Putamen (tissue), 1 donor: ENCODE measurements around the gene BIRC3.

ENCODE experiments used
- DNase-seq: peaks from one replicate; pipeline ENCODE4 v3.0.0-alpha.2; 2016; ENCODE audit warnings: low spot score

BIRC3 gene

DNA sequence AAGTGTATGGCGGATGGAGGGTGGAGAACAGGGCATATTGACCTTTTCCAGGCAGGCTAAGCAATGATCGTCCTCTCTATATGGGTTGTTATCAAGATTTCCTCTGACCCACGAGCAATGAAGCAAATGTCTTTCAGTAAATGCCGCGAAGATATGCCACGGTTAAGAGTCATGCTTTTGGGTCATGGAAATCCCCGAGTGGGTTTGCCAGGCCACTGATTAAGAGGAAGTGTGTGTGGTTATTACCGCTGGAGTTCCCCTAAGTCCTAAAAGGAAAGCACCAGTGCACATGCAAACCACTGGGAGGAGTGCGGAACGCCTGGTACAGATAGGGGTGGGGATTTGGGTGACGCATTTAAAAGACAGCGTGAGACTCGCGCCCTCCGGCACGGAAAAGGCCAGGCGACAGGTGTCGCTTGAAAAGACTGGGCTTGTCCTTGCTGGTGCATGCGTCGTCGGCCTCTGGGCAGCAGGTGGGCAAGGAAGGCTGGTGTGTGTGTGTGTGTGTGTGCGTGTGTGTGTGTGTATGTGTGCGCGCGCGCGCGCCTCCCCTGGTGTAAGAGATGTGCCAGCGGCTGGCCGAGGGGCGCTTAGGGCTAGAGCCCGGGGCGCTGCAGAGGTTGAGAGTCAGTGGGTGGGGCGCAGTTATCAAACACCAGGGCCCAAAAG is at the start of gene BIRC3:
BIRC3 (plus strand) TSS at position 386 of the 669 bp plus-strand sequence. CDS start 7,026 bp downstream, outside the sequence.
- peak; percentile 63 for DNase-seq

DNA sequence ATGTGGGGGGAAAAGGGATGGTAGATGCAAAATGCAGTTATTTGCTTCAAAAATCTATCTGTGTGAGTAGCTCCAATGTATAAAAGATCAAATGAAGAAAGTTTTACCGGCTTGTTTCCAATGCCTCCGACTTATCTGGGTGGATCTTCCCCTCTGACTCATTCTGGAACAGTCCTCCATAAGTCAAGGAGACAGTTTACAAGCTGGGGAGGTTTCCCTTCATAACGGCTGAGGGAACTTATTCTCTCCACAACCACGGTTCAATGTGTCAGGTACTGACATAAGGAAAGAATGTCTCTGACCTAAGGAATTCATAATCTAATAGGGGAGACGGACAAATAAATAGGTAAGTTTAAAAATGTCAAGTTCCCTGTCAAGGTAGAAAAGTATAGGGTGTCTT is 49.7 kb upstream of the BIRC3 start:
- DNase-seq, result no peak

DNA sequence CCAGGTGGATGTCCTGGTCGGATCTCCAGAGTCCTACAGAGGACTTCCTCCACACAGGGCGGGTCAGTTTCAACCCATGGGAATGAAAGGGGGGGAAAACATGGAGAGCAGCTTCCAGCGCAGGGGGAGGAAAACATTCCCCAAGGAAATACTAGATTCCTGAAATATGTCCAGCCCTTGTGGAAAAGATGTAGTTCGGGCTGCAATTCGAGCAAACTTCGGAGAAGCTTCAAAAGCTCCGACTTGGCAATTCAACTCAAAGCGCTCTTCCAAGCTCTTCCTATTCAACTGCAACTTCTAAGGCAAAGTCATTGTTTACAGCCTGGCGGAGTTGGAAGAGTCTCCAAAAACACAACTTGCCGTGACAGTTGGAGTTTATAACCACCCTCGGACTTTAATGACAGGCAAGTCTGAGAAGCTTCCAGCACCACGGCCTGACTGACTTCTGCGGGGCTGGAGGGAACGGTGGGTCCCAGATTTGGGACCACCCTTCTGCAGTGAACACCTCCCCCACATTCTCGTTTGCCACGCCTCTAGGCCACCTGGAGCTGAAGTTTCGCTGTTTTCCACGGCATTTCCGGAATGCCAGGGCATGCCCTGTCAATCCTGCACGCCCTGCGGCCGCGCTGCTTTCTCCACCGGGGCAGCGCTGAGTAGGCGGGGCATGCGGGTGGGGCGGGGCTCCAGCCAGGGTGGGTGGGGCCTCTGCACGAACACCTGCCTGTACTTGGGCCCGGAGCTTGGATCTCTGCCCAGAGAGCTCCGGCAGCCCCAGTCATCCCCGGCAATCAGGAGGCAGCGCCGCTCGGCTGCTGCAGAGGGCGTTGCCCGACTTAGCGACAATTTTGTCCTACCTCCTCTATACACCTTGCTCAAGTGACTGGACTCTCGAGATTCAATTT is 49.0 kb upstream of the BIRC3 start:
- no peak for DNase-seq

DNA sequence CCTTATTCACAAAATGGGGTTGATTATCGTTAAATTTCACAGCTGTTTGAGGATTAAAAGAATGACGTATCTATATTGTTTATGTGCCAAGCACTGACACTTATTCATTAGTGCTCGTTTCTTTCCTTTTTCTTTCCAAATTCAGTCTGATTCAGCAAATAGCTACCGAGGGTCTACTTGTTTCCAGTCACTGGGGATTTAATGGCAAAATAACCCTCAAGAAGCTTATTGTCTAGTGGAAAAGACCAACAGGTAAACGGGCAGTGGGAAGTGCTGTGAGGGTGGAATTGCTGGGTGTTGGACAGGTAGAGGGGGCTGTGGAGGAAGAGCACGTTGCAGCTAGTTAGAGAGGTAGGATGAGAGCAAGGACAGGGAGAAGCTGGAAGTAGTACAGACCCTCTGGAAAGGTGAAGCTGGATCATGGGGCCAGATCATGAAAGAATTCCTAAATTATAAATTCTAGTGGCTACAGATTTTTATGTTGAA is 48.3 kb upstream of the BIRC3 start:
- DNase-seq, result no peak

DNA sequence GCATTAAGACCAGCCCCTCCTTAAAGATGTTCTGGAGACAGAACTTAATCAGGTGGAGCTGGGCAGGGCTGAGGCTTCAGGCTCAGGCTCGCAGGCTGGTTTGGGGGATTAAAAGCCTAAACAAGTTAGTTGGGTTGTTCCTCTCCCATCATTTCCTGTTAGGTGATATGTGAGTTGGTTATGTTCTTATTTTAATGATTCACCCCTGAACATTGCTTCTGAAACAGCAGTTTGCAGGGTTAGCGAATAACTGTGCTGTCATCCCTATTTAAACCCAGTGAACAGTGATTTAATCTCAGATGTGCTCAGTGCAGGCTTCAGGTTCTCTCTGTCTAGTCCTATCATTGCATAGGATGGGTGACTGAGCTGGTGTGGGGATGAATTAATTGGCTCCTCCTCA is 47.4 kb upstream of the BIRC3 start:
- DNase-seq, result no peak

DNA sequence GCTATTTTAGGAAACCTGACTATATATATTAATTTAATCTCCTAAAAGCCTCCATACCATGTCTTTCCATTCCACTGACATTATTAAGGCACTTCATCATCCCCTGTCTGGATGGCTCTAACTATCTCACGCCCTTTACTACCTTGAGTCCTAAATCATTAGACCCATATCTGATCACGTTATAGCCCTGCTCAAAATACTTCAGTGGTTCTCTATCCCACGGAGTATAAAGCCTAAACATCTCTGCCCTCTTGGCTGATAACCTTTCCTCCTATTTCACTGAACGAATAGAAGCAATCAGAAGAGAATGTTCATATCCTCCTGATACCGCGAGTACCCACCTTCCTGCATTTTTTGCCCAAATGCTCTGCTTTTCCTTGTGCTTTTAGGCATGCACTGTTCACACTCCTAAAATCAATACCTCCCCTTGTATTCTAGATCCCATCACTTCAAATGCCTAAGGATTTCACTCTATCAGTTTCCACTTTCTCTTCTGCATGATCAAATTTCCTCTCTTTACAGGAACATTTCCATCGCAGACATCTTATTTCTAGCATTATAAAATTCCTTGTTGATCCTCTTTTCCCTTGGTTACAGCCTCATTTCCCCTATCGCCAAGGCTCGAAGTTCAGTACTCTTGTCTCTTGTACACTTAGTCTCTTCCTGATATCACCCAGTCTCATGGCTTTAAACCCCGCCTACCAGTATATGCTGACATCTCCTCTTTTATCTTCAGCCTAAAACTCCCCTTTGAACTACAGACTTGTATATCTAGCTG is 45.0 kb upstream of the BIRC3 start:
- no peak for DNase-seq

DNA sequence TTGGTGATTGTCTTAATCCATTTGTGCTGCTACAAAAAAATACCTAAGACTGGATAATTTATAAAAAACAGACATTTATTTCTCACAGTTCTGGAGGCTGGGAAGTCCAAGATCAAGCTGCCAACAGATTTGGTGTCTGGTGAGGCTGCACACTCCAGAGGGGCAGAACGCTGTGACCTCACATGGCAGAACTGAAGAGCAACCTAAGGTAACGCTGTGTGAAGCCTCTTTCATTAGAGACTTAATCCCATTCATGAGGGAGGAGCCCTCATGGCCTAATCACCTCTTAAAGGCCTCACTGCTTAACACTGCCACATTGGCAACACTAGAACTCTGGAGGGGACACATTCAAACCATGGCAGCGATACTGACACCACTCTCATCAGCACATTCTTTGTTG is 42.7 kb upstream of the BIRC3 start:
- no peak for DNase-seq

DNA sequence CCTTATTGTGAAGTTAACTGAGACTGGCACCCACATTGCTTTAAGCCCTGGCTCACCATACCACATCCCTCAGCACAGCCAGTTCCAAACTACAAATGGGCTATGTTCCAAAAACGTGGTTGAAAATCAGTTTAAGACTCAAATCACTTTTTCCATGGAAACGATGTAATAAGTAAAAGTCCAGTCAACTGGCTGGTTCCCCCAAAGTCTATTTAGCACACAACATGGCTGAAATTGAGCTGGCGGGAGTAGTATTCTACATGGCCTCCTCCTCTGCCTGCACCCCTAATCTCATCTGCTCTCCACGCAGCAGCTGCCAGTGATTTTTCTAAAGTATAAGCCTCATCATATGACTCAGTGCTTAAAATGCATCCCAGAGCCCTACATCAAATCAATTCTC is 40.9 kb upstream of the BIRC3 start:
- DNase-seq, result no peak

DNA sequence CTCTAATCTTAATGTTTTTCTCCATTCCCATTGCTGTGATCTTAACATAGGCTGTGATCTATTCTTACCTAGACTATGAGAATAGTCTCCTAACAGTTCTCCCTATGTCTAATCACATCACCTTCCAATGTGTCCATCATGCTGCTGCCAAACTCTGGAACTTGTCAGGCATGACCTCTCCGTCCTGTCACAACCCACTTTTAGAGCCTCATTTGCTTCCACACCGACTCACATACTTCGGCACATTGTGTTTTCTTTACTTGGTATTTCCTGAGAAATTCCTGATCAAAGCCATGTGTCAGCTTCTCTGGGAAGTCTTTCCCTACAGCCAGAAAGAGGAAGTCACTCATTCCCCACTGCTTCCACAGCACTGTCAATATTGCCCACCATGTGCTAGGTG is 40.5 kb upstream of the BIRC3 start:
- DNase-seq, result no peak

DNA sequence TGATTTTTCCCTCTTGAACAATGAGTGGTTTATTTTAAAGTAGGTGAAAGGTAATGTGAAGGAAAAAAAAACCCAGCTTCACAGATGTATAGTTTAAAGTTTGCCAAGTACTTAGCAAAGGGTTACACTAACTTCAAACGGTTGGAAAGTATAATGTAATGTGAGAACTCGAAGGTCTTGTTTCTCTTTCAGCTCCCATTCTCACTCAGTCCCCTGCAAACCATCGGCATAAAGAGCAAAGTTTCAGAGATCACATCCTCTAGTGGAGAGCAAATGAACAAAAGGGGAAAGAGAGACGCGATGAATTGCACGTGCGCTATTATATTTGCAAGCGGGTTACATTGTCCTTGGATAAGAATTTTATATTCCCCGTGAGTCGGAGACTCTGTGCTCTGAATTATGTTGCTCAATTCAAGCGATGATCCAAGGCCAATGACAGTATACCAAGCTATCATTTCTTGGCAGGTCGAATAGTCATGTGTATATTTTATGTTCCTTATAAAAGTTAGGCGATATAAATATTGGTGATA is 37.6 kb upstream of the BIRC3 start:
- no peak for DNase-seq

DNA sequence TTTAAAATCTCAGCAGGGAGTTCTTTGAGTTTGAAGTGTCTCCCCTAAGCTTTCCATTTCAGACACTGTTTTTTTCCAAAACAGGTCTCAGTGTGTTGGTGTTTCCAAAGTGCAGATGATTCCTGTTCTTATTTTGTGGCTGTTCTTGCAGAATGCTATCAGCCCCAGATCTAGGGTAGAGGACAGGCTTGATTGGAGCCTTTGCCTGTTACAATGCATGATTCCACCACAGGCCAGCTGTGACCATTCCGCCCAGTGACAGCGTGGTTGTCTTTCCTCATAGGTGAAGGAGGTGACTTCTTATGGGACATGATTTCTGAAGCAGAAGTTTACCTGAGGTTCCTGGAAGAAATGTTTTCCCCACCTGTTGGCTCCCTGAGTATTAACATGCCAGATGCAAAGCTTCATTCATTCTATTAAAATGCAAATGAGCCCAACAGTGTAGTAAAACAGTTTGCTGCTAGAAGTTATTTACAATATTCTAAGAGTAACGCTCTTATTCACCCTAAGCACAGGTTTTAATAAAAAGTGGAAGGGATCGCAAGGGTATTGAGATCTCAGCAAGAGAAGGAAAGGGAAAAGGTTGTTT is 36.9 kb upstream of the BIRC3 start:
- no peak for DNase-seq

DNA sequence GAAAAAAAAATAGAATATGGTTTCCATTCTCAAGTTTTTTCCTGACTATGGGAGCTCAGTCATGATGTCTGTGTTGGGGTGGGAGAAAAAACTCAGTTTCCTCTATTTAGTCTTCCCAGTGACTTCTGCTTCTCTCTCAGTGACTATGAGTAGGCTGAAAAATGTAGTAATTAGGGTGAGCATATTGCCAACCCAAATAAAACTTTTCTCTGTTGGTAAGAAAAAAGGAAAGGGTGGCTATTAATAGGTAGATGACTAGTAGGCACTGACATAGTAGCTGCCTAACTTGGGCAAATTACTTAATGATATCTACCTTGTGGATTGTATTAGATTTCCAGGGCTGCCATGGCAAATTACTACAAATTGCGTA is 34.2 kb upstream of the BIRC3 start:
- DNase-seq, result no peak

DNA sequence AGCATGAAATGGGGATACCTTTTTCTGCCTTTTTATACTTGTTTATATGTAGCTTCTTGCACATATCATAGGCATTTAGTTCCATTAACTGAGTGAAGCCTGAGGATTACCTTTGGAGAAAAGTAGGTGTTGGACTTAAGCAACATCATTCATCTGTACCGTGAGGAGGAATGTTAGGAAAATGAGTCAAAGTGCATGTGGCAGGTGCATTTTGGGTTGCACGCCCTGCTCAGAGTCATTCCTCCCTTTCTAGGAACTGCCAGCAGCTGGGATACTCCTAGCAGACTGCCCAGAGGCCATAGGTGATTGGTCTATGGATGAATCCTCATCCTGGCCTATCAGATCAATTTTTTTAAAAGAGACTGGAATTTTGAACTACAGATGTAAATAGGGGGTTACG is 33.3 kb upstream of the BIRC3 start:
- DNase-seq, result no peak

DNA sequence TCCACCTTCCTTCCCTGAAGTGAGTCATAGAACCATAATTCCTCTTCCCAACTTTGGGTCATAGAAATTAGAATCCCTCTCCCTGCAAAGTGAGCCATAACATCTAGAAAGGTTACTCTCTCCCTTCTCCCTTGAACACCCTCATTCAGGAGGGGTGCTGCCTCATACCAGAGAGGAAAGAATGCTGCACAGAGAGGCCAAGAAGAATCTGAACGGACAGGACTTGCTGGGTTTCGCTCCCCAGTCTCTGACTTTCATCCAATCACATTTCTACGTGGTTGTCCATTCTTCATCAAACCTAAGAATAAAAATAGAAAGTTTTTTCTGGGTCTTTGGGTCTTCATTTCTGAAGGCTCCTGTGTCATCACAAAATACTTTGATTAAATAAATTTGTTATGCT is 31.0 kb upstream of the BIRC3 start:
- DNase-seq, result no peak

DNA sequence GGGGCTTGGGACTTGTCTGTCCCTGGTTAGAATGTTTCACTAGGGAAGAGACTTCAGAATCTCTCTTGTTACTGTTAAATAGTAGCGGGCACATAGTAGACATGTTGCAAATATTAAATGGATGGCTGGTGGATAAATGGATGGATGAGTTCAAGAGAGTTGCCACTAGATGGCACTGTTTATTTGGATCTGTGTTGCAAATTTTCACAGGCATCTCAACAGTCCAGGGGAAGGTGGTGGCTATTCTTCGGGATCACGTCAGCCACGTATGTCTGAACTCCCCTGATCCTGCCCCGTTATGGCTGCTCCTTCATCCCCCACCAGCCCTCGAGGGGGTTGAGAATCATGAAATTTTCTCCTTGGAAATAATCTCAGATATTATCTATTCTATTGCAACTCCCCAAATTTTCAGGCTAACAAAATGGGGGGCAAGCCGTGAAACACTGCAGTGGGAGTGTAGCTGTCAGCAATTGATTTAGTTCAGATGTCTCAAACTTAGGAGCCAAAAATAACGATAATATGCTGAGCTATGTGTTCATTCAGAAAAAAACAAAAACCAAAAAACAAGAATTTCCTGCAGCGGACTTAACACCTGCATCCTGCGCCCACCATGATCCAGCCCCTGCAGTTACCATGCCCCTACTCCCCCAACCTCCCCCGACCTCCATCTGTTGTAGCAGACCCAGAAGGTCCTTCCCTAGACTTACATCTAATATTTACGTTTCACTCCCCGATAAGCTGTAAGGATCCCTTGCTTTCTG is 29.1 kb upstream of the BIRC3 start:
- peak; percentile 64 for DNase-seq

DNA sequence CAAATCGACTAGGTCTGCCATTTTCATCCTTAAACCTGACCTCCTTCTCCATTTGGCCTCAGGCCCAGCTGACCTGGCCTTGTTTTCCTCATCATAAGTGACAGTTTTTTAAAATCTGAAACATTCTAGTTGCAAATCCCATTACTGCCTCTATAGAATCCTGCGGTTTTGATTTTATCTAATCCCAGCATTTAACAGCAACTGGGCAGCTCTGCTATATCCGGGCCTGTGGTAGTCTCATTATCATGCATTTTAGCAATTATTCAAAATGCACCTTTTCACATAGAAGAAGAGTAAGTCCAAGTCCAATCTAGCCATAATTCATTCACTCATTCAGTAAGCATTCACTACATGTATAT is 28.6 kb upstream of the BIRC3 start:
- no peak for DNase-seq

DNA sequence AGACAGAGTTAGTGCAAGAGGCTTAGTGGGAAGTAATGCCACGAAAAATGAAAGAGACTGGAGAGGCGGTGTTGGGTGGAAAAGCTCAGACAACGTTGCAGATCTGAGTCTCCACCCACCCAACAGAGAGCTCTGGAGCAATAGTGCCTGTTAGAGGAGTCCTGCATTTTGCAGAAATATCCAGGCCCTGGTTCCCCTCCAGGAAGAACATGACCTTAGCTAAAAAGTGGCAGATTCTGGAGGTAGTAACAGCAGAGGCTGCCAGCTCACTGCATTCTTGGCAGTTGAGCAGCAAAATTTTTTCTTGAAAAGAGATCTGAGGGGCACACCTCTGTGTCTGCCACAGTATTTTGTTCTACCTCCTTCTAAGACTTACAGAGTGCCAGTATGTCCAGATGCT is 27.7 kb upstream of the BIRC3 start:
- DNase-seq, result no peak

DNA sequence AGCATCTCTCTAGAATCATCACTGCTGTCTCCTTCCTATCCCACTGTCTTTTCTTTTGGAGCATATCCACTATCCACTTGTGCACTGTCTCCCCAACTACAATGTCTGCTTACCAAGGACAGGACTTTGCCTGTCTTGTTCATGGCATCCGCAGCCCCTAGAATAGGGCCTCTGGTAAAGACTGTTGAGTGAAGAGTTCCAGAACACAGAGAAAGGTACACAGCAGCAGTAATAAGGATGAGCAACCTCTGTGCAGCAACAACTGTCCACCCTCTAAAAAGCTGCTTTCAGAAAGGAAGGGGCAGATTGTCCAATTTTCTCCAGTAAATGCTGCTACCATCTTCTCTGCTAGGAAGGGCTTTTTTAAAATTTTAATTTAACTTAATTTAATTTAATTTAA is 25.5 kb upstream of the BIRC3 start:
- no peak for DNase-seq

DNA sequence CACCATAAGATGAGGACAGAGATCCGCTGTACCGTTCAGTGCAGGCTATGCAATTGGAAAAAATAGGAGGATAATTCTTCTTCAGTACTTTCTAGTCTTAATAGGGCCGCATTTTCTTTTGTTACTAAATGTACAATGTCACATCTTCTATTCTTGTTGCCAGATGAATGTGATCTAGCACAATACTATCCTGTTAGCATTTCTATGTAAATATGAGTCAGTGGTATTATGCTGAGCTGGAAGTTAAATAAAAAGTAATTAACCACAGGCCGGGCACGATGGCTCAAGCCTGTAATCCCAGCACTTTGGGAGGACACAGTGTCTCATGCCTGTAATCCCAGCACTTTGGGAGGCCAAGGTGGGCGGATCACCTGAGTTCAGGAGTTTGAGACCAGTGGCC is 24.4 kb upstream of the BIRC3 start:
- no peak for DNase-seq

DNA sequence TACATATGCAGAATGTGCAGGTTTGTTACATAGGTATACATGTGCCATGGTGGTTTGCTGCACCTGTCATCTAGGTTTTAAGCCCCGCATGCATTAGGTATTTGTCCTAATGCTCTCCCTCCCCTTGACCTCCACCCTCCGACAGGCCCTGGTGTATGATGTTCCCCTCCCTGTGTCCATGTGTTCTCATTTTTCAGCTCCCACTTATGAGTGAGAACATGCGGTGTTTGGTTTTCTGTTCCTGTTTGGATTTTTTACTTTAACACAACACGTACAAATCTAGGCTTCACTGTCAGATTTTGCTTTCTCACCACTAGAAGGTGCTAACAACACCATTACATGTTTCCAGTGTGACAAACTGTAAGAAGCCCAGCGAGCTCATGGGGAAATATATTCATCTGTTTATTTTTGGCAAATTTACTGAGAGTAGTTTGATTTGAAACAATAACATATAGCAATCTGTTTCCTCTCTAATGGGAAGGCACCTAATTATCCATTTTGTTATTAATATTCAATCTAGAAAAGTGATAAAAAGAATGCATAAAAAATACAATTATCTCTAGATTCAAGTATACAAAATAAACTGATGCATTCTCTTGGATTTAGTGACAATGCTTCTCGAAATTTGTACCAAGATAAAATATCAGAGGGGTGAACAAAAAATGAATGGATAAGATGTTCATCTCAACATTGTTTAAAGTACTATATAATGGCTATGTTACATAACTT is 23.2 kb upstream of the BIRC3 start:
- DNase-seq, result peak; percentile 30

DNA sequence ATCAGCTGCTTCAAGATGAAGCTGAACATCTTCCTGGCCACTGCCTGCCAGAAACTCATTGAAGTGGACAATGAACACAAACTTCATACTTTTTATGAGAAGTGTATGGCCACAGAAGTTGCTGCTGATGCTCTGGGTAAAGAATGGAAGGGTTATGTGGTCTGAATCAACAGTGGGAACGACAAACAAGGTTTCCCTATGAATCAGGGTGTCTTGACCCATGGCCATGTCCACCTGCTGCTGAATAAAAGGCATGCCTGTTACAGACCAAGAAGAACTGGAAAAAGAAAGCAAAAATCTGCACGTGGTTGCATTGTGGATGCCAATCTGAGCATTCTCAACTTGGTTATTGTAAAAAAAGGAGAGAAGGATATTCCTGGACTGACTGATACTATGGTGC is 22.2 kb upstream of the BIRC3 start:
- no peak for DNase-seq
